Measurements from ENCODE around the gene TP53TG5. TPM values are rescaled to one million over a fixed set of nuclear protein-coding genes. Genes with fewer than 3 reads are reported as not detected.
A peak's percentile ranks its signal among the peaks of the same experiment; 100 is the strongest.

The TP53TG5 gene
- polyA plus RNA-seq, 1 donor (not counting 4 experiments of a cell fraction or from before 2014, with no cell fraction given), result not detected

DNA sequence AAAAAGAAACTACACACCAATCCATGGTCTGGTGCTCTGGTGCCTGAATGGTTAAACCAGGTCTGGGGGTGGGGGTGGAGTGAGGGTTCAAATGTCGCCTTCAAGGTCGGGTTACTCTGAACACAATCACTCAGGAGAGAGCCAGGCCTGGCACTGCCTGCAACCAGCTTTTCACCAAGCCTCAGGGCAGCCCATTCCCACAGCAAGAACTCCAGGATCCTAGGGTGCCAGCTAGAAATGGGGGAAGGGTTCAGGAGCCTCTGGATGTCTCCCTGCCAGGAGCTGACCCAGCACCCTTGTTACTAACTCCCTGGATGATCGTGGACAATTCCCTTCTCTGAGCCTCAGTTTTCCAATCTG is 36.6 kb downstream of the TP53TG5 start:
- Histone ChIP-seq H3K79me2 (ENCODE audit: control insufficient read depth, insufficient read depth, low read length) (peaks cover 86% of the 10 kb centered on the region), H2AFZ (ENCODE audit: control insufficient read depth, low read length) (no peak overlapping the region), H3K27me3 (ENCODE audit: control insufficient read depth, extremely low read depth, insufficient read depth, low read length) (no peaks in the 10 kb centered on the region), H3K9ac (ENCODE audit: control insufficient read depth, extremely low read depth, insufficient read depth, low read length) (peak overlapping the region; percentile 99), H3K9me1 (ENCODE audit: control insufficient read depth, extremely low read depth, insufficient read depth, low read length) (peaks cover 4% of the 10 kb centered on the region), H3K36me3 (ENCODE audit: control insufficient read depth in 2 of 2, extremely low read depth in 1 of 2, insufficient read depth in 2 of 2, low read length in 2 of 2) (peaks cover 13 to 42% of the 10 kb centered on the region in 2 experiments), H3K9me3 (ENCODE audit: control insufficient read depth, low read depth, low read length) (no peaks in the 10 kb centered on the region), H3K4me3 (ENCODE audit: control insufficient read depth in 2 of 3, extremely low read depth in 1 of 3, insufficient read depth in 2 of 3, low read depth in 1 of 3, low read length in 3 of 3) (peak overlapping the region in 2 of 3 experiments; percentile 5 to 15), H4K20me1 (ENCODE audit: control insufficient read depth, extremely low read depth, insufficient read depth, low read length) (peaks cover 2% of the 10 kb centered on the region), H3K27ac (ENCODE audit: control insufficient read depth, insufficient read depth, low read length) (peak overlapping the region; percentile 98), H3K4me1 (ENCODE audit: control insufficient read depth, extremely low read depth, insufficient read depth, low read length) (peaks cover 99% of the 10 kb centered on the region), H3K4me2 (ENCODE audit: control insufficient read depth, extremely low read depth, insufficient read depth, low read depth, low read length) (peak overlapping the region; percentile 77)
- TF ChIP-seq EZH2 (IDR thresholded peaks at IDR 0.05; ENCODE audit: low read length), result no peak
- FAIRE-seq (no peak), DNase-seq (ENCODE audit: low read depth, low spot score) (no peak)
- dilution Hi-C loops (cut with MboI; ENCODE audit: extremely low pct_ligation_motif_present, low sequenced_read_pairs), result no loop called here

DNA sequence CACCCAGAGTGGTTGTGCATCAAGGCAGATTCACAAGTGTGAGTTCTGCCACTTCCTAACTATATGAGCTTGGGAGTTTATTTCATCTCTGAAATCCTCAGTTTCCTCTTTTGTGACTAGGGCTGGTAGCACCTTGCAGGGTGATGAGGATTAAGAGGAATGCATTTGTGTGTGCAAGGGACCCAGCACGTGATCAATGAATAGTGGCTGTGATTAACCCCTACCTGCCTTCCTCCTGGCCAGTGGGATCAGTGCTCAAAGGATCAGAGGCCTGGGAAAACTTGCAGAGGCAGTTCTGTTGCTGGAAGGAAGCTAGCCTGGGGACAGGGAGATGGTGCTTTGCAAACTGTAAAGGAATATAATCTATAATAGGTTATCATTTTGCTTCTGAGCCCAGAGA is 37.2 kb downstream of the TP53TG5 start:
- H3K4me1 ChIP-seq (ENCODE audit: control insufficient read depth, extremely low read depth, insufficient read depth, low read length), result peaks cover 99% of the 10 kb centered on the region
- H3K4me3 ChIP-seq (ENCODE audit: control insufficient read depth in 2 of 3, extremely low read depth in 1 of 3, insufficient read depth in 2 of 3, low read depth in 1 of 3, low read length in 3 of 3), result no peak overlapping the region
- peak overlapping the region; percentile 4 for H3K4me2 ChIP-seq (ENCODE audit: control insufficient read depth, extremely low read depth, insufficient read depth, low read depth, low read length)
- H3K27ac ChIP-seq (ENCODE audit: control insufficient read depth, insufficient read depth, low read length), result peak overlapping the region; percentile 98
- peaks cover 84% of the 10 kb centered on the region for H3K79me2 ChIP-seq (ENCODE audit: control insufficient read depth, insufficient read depth, low read length)
- H3K36me3 ChIP-seq (ENCODE audit: control insufficient read depth in 2 of 2, extremely low read depth in 1 of 2, insufficient read depth in 2 of 2, low read length in 2 of 2), result peaks cover 13 to 42% of the 10 kb centered on the region in 2 experiments
- no peak overlapping the region for H2AFZ ChIP-seq (ENCODE audit: control insufficient read depth, low read length)
- no peak for FAIRE-seq
- peaks cover 4% of the 10 kb centered on the region for H3K9me1 ChIP-seq (ENCODE audit: control insufficient read depth, extremely low read depth, insufficient read depth, low read length)
- peak overlapping the region; percentile 99 for H3K9ac ChIP-seq (ENCODE audit: control insufficient read depth, extremely low read depth, insufficient read depth, low read length)
- no peak for DNase-seq (ENCODE audit: low read depth, low spot score)
- H3K9me3 ChIP-seq (ENCODE audit: control insufficient read depth, low read depth, low read length), result no peaks in the 10 kb centered on the region
- no peaks in the 10 kb centered on the region for H4K20me1 ChIP-seq (ENCODE audit: control insufficient read depth, extremely low read depth, insufficient read depth, low read length)
- dilution Hi-C loops (cut with MboI; ENCODE audit: extremely low pct_ligation_motif_present, low sequenced_read_pairs), result no loop called here
- TF ChIP-seq, protein P1, sequence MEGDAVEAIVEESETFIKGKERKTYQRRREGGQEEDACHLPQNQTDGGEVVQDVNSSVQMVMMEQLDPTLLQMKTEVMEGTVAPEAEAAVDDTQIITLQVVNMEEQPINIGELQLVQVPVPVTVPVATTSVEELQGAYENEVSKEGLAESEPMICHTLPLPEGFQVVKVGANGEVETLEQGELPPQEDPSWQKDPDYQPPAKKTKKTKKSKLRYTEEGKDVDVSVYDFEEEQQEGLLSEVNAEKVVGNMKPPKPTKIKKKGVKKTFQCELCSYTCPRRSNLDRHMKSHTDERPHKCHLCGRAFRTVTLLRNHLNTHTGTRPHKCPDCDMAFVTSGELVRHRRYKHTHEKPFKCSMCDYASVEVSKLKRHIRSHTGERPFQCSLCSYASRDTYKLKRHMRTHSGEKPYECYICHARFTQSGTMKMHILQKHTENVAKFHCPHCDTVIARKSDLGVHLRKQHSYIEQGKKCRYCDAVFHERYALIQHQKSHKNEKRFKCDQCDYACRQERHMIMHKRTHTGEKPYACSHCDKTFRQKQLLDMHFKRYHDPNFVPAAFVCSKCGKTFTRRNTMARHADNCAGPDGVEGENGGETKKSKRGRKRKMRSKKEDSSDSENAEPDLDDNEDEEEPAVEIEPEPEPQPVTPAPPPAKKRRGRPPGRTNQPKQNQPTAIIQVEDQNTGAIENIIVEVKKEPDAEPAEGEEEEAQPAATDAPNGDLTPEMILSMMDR (optimal IDR thresholded peaks at IDR 0.05 in 1 of 3, IDR thresholded peaks at IDR 0.05 in 1 of 3, conservative IDR thresholded peaks at IDR 0.05 in 1 of 3; ENCODE audit: extremely low read depth in 1 of 3, insufficient read depth in 2 of 3, low read length in 3 of 3), result no peak
- H3K27me3 ChIP-seq (ENCODE audit: control insufficient read depth, extremely low read depth, insufficient read depth, low read length), result no peaks in the 10 kb centered on the region

DNA sequence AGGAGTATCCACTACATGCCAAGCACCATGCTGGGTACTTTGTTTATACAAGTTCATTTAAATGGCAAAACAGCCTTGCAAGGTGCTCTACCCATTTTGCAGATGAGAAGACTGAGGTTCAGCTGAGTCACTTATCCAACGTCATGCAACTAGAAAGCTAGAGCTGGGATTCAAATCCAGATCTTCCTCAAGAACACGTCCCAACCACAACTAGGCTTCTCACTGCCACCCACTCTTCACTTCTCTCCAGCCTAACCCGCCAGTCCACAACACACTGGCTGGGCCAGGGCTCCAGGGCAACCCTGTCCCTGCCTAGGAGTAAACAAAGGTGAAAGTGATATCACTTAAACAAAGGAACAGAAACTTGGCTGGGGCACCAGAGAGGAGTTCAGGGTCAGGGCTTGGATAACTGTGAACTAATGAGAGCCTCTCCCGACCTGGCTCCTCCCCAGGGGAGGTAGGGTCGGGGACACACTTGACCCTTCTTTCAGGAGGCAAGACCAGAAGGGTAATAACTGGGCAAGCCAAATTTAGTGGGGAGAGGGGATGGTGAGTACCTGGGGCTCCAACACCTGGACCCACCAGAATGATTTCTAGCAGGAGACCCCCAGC is 37.8 kb downstream of the TP53TG5 start:
- H3K27ac ChIP-seq (ENCODE audit: control insufficient read depth, insufficient read depth, low read length), result peak overlapping the region; percentile 98
- FAIRE-seq (no peak), DNase-seq (ENCODE audit: low read depth, low spot score) (no peak)
- no peak overlapping the region for H3K4me3 ChIP-seq (ENCODE audit: control insufficient read depth in 2 of 3, extremely low read depth in 1 of 3, insufficient read depth in 2 of 3, low read depth in 1 of 3, low read length in 3 of 3)
- no peak for TF ChIP-seq EZH2 (IDR thresholded peaks at IDR 0.05; ENCODE audit: low read length)
- TF ChIP-seq, protein P1 (optimal IDR thresholded peaks at IDR 0.05 in 1 of 3, IDR thresholded peaks at IDR 0.05 in 1 of 3, conservative IDR thresholded peaks at IDR 0.05 in 1 of 3; ENCODE audit: extremely low read depth in 1 of 3, insufficient read depth in 2 of 3, low read length in 3 of 3), result no peak
- H3K27me3 ChIP-seq (ENCODE audit: control insufficient read depth, extremely low read depth, insufficient read depth, low read length), result no peaks in the 10 kb centered on the region
- H2AFZ ChIP-seq (ENCODE audit: control insufficient read depth, low read length), result no peak overlapping the region
- H3K9me1 ChIP-seq (ENCODE audit: control insufficient read depth, extremely low read depth, insufficient read depth, low read length), result peaks cover 4% of the 10 kb centered on the region
- H3K36me3 ChIP-seq (ENCODE audit: control insufficient read depth in 2 of 2, extremely low read depth in 1 of 2, insufficient read depth in 2 of 2, low read length in 2 of 2), result peaks cover 19 to 48% of the 10 kb centered on the region in 2 experiments
- peaks cover 96% of the 10 kb centered on the region for H3K4me1 ChIP-seq (ENCODE audit: control insufficient read depth, extremely low read depth, insufficient read depth, low read length)
- no peaks in the 10 kb centered on the region for H4K20me1 ChIP-seq (ENCODE audit: control insufficient read depth, extremely low read depth, insufficient read depth, low read length)
- peak overlapping the region; percentile 55 for H3K4me2 ChIP-seq (ENCODE audit: control insufficient read depth, extremely low read depth, insufficient read depth, low read depth, low read length)
- H3K79me2 ChIP-seq (ENCODE audit: control insufficient read depth, insufficient read depth, low read length), result peaks cover 84% of the 10 kb centered on the region
- dilution Hi-C loops (cut with MboI; ENCODE audit: extremely low pct_ligation_motif_present, low sequenced_read_pairs), result no loop called here
- no peaks in the 10 kb centered on the region for H3K9me3 ChIP-seq (ENCODE audit: control insufficient read depth, low read depth, low read length)
- H3K9ac ChIP-seq (ENCODE audit: control insufficient read depth, extremely low read depth, insufficient read depth, low read length), result peak overlapping the region; percentile 99

Measured in keratinocyte (primary cell).